Panc1 (cell line): Measurements from ENCODE around the gene DCK. TPM values are rescaled to one million over a fixed set of nuclear protein-coding genes. Genes with fewer than 3 reads are reported as not detected.

Experiments
- ATAC-seq: fragments of 200-7000 bp; cut with Tn5 transposase; 2 replicates; pipeline ENCODE4 v1.9.1; 2020; ENCODE audit warnings: mild to moderate bottlenecking, moderate library complexity
- BruUV-seq: library from RNA; stranded (reverse); fragments of 400-500 nt; replicated peaks from 2 replicates; lab custom pipeline; 2021; lab: Mats Ljungman, UMichigan
- CTCF ChIA-PET: fragments of 300-600 bp; sonication (Branson Sonifier 250); formaldehyde crosslinking; loops from one replicate; lab custom pipeline; 2022; ENCODE audit warnings: antibody characterized with exemption; lab: Charles Lee
- POLR2A ChIA-PET: fragments of 300-600 bp; sonication (Branson Sonifier 250); formaldehyde crosslinking; loops from one replicate; lab custom pipeline; 2022; ENCODE audit warnings: antibody characterized with exemption; lab: Charles Lee
- DNase-seq: peaks from one replicate; pipeline ENCODE4 v3.0.0-alpha.2; 2010; ENCODE audit warnings: low read depth, low spot score
- H3K27ac ChIP-seq: 2 replicates; pipeline ENCODE4 v1.5.1; 2011; ENCODE audit warnings: mild to moderate bottlenecking, low read length, inconsistent platforms
- H3K27me3 ChIP-seq: fragments of 200-500 bp; sonication (Bioruptor generic); 2 replicates; pipeline ENCODE4 v1.6.0; 2014; ENCODE audit warnings: low read length, inconsistent platforms; ENCODE audit not compliant: control insufficient read depth, insufficient read depth
- H3K36me3 ChIP-seq: fragments of 200-500 bp; sonication (Bioruptor generic); 2 replicates; pipeline ENCODE4 v1.5.1; 2014; ENCODE audit warnings: inconsistent platforms, mild to moderate bottlenecking, low read length, moderate library complexity; ENCODE audit not compliant: control insufficient read depth, insufficient read depth
- H3K4me1 ChIP-seq: 2 replicates; pipeline ENCODE4 v1.5.1; 2011; ENCODE audit warnings: inconsistent platforms, mild to moderate bottlenecking, low read length, moderate library complexity; ENCODE audit not compliant: control insufficient read depth, insufficient read depth
- H3K4me3 ChIP-seq, 2 experiments: 2 replicates each; pipeline ENCODE4 v1.5.1; 2011 to 2012; ENCODE audit warnings: low read depth in 2 of 2, low read length in 2 of 2, mild to moderate bottlenecking in 2 of 2, inconsistent platforms in 1 of 2, moderate library complexity in 1 of 2
- H3K9me3 ChIP-seq: fragments of 200-500 bp; sonication (Bioruptor generic); 2 replicates; pipeline ENCODE4 v1.5.1; 2014; ENCODE audit warnings: low read depth, mild to moderate bottlenecking, inconsistent platforms, low read length, moderate library complexity; ENCODE audit not compliant: control insufficient read depth, insufficient read depth
- CTCF ChIP-seq: fragments of 450-650 bp; IDR thresholded peaks from 2 replicates; pipeline ENCODE4 v1.5.1; 2017; ENCODE audit warnings: mild to moderate bottlenecking
- POLR2AphosphoS5 ChIP-seq: IDR thresholded peaks from 2 replicates; pipeline ENCODE4 v1.6.1; 2012; ENCODE audit warnings: mild to moderate bottlenecking, low read depth, low read length, moderate library complexity
- SIN3A ChIP-seq: IDR thresholded peaks from 2 replicates; pipeline ENCODE4 v1.6.1; 2012; ENCODE audit warnings: low read depth, mild to moderate bottlenecking, low read length, moderate library complexity, borderline replicate concordance; ENCODE audit not compliant: insufficient read depth
- TCF7L2 ChIP-seq: IDR thresholded peaks from 2 replicates; pipeline ENCODE4 v1.6.1; 2011; ENCODE audit warnings: mild to moderate bottlenecking, low read depth, low read length, inconsistent platforms
- in situ Hi-C: cut with HindIII; loops from 2 replicates; pipeline ENCODE4 v1.10.0; 2016; ENCODE audit warnings: low sequenced_read_pairs, low pct_unique_long_range_greater_than_20kb
- intact Hi-C: fragments of 100-400 bp; cut with micrococcal nuclease; formaldehyde crosslinking; loops from one replicate; pipeline ENCODE4 v1.10.0; 2022; ENCODE audit not compliant: unreplicated experiment
- total RNA-seq: library from RNA; stranded (reverse); gene quantifications from one replicate; pipeline ENCODE4 v1.2.1, GENCODE V29; 2021; ENCODE audit not compliant: unreplicated experiment
- TF ChIP-seq, protein P1 (sequence below), 2 experiments: IDR thresholded peaks; 2 replicates each; pipeline ENCODE4 v1.6.1; 2011 to 2012; ENCODE audit warnings: low read depth in 2 of 2, control low read depth in 1 of 2, low read length in 1 of 2, mild to moderate bottlenecking in 1 of 2, moderate library complexity in 1 of 2; ENCODE audit not compliant: insufficient read depth in 1 of 2

Gene DCK
- total RNA-seq, 1 experiment from 2014 or later = 17.6 TPM

- ATAC-seq = peak; percentile 42; the same call in 1 of the 2 replicates
- ChIA-PET CTCF (interaction anchor here (1.0 kb wide), 1 partner anchor 155 kb away, joined by 7 read pairs; no protein-coding TSS in a partner anchor), POLR2A (no interaction called here)
- H3K9me3 ChIP-seq = no peaks in the 10 kb centered on the region
- intact Hi-C loops = no loop called here
- TF ChIP-seq POLR2AphosphoS5 = no peak
- no peak for TF ChIP-seq CTCF
- TF ChIP-seq, protein P1, sequence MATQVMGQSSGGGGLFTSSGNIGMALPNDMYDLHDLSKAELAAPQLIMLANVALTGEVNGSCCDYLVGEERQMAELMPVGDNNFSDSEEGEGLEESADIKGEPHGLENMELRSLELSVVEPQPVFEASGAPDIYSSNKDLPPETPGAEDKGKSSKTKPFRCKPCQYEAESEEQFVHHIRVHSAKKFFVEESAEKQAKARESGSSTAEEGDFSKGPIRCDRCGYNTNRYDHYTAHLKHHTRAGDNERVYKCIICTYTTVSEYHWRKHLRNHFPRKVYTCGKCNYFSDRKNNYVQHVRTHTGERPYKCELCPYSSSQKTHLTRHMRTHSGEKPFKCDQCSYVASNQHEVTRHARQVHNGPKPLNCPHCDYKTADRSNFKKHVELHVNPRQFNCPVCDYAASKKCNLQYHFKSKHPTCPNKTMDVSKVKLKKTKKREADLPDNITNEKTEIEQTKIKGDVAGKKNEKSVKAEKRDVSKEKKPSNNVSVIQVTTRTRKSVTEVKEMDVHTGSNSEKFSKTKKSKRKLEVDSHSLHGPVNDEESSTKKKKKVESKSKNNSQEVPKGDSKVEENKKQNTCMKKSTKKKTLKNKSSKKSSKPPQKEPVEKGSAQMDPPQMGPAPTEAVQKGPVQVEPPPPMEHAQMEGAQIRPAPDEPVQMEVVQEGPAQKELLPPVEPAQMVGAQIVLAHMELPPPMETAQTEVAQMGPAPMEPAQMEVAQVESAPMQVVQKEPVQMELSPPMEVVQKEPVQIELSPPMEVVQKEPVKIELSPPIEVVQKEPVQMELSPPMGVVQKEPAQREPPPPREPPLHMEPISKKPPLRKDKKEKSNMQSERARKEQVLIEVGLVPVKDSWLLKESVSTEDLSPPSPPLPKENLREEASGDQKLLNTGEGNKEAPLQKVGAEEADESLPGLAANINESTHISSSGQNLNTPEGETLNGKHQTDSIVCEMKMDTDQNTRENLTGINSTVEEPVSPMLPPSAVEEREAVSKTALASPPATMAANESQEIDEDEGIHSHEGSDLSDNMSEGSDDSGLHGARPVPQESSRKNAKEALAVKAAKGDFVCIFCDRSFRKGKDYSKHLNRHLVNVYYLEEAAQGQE (IDR thresholded peaks at IDR 0.05; ENCODE audit: insufficient read depth in 1 of 2, low read depth in 2 of 2, low read length in 1 of 2) = no peak
- TF ChIP-seq TCF7L2 = no peak
- no peak for TF ChIP-seq SIN3A
- peak overlapping the region; percentile 87 for H3K27ac ChIP-seq
- H3K4me3 ChIP-seq = peak overlapping the region; percentile 87 to 88
- in situ Hi-C loops = no loop called here
- no peaks in the 10 kb centered on the region for H3K4me1 ChIP-seq
- no peak for DNase-seq
- no peaks in the 10 kb centered on the region for H3K27me3 ChIP-seq
- peaks cover 2% of the 10 kb centered on the region for H3K36me3 ChIP-seq
- BruUV-seq = no TSS peak
These were observed 569 bp downstream of the DCK start for GRCh38 chr4:70994069-70994366.

DNA sequence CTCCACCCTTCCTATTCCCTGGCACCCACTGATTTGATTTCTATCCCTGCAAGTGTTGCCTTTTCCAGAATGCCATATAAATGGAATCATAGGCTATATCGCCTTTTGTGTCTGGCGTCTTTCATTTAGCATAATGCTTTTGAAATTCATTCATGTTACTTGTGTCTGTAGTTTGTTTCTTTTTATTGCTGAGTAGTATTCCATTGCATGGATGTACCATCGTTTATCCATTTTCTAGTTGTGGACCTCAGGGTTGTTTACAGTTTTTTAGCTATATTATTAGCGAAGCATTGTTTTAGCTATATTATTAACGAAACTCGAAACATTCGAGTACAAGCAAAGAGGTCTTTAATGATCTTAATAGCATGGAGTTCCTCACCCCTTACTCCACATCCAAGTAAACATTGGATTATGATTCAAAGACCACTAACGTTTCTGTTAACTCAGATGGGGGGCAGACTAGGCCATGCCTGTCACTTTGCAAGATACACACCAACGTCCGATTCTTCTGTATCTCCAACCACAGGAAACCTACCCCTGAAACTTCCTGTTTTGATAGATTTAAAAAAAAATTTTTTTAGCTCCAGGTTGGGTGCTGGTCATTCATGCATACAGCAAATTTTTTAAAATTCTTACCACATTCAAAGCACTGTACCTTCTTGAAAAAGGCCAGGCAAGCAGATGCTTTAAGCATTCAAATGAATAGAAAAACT lies 1.1 kb downstream of the DCK start:
- CTCF ChIA-PET = no interaction called here
- POLR2A ChIA-PET = interaction anchor here (0.6 kb wide), 1 partner anchor 11 kb away, joined by 6 read pairs; no protein-coding TSS in a partner anchor
- peaks cover 2% of the 10 kb centered on the region for H3K36me3 ChIP-seq
- TSS peak; percentile 70 for BruUV-seq
- DNase-seq = no peak
- H3K27ac ChIP-seq = peak overlapping the region; percentile 87
- TF ChIP-seq POLR2AphosphoS5 (no peak), CTCF (no peak), TCF7L2 (no peak)
- TF ChIP-seq, protein P1 (IDR thresholded peaks at IDR 0.05; ENCODE audit: insufficient read depth in 1 of 2, low read depth in 2 of 2, low read length in 1 of 2) = no peak
- in situ Hi-C loops (no loop called here), intact Hi-C loops (no loop called here)
- no peak for ATAC-seq
- no peaks in the 10 kb centered on the region for H3K9me3 ChIP-seq
- H3K4me1 ChIP-seq = no peaks in the 10 kb centered on the region
- no peaks in the 10 kb centered on the region for H3K27me3 ChIP-seq
- H3K4me3 ChIP-seq = peak overlapping the region; percentile 87 to 88
